GM12874 (cell line): ENCODE measurements around the gene NAPB.

Experiments
- TF ChIP-seq, protein P1 (sequence below): IDR thresholded peaks from 2 replicates; pipeline ENCODE4 v1.5.1; 2011; ENCODE audit warnings: low read depth, mild to moderate bottlenecking, control low read depth, low read length, moderate library complexity; ENCODE audit not compliant: insufficient read depth

NAPB gene

DNA sequence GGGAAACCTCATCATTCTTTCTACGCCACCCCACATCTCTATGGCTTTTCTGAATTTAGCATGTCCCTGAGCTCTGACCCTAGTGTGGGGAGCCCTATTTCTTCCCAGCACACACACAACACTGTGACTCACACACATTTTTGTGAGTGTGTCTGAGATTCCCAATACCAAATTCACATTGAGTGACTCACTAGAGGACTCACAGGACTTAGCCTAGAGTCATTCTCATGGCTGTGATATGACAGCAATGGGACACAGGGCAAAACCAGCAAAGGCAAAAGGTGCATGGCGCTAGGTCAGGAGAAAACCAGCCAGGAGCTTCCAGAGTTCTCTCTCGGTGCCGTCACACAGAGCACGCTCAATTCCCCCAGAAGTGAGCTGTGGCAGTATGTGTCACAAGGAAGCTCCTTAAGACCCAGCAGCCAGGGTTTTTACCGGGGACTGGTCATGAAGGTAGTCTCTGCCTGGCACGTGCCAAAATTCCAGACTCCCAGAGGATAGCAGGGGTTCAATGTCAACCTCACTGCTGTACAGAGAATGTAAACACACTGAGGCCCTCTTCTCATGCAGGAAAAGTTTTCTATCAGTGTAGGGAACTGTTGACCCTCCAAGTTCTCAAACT lies 24.4 kb upstream of the NAPB start:
- TF ChIP-seq, protein P1, sequence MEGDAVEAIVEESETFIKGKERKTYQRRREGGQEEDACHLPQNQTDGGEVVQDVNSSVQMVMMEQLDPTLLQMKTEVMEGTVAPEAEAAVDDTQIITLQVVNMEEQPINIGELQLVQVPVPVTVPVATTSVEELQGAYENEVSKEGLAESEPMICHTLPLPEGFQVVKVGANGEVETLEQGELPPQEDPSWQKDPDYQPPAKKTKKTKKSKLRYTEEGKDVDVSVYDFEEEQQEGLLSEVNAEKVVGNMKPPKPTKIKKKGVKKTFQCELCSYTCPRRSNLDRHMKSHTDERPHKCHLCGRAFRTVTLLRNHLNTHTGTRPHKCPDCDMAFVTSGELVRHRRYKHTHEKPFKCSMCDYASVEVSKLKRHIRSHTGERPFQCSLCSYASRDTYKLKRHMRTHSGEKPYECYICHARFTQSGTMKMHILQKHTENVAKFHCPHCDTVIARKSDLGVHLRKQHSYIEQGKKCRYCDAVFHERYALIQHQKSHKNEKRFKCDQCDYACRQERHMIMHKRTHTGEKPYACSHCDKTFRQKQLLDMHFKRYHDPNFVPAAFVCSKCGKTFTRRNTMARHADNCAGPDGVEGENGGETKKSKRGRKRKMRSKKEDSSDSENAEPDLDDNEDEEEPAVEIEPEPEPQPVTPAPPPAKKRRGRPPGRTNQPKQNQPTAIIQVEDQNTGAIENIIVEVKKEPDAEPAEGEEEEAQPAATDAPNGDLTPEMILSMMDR = no peak

DNA sequence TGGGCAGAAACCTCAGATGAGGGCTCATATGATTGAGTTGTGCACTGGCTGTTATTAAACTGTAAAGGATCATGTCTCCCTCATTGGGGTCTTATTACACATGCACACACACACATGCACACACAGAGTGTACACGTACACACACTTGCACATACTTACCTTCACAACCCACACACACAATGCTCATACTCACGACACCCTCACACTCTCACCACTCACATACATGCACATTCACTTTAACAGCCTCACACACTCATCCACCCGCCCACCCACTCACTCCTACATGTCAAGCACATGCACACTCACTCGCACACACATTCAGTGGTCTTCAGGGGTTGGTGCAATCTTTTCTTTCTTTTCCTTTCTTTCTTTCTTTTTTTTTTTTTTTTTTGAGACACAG lies 23.6 kb upstream of the NAPB start:
- TF ChIP-seq, protein P1 = no peak

DNA sequence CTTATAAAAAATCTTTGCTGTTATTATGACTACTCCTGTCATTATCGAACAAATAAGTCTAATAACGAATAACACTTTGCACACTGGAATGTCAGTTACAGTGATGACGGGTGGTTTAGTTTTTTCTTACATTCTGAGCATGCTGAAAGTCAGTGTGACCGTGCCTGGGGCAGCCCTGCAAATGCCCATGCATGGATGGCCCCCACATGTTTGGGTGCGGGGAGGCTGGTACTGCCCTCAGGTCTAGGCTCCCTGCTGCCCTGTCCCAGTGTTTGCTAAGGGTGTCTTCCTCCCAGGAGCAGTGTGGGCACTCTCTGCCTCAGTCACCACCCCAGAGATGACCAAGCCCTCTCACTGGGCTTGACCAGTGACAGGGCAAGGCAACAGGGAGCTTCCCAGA lies 21.1 kb upstream of the NAPB start:
- TF ChIP-seq, protein P1 = no peak

DNA sequence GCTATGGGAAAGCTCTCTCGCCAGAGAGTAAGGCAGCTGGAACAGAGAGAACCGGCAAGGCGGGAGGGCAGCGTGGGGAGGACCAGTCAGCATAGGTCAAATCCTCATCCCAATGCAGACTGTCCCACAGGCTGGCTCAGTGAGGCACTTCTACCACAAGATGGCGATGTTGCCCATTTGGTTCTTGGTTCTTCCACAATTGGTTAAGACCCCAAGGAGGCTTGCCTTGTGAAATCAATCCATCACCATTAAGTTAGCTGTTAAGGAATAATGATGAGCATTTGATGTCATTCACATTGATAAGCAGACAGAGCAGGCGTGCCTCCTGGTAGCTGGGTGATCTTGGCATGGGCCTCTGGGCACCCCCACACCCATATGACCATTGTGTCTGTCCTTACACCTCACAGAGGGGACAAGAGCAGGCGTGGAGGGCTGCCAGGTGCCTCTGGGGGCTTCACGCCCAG lies 20.6 kb upstream of the NAPB start:
- TF ChIP-seq, protein P1 = peak; percentile 89

DNA sequence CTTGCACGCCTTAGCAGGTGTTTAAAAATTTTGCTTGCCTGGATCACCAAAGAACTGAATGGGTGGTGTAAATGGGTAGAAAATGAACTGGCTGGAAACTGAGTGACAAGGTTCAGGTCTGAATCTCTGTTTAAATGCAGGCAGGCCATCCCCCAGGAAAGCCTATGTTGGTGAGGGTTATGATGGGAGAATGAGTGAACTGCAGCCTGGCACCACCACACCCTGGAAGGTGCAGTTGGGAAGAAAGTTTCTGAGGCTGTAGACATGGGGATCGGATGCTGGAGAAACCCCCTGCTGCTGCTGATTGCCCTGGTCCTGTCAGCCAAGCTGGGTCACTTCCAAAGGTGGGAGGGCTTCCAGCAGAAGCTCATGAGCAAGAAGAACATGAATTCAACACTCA lies 18.7 kb upstream of the NAPB start:
- TF ChIP-seq, protein P1 = no peak

DNA sequence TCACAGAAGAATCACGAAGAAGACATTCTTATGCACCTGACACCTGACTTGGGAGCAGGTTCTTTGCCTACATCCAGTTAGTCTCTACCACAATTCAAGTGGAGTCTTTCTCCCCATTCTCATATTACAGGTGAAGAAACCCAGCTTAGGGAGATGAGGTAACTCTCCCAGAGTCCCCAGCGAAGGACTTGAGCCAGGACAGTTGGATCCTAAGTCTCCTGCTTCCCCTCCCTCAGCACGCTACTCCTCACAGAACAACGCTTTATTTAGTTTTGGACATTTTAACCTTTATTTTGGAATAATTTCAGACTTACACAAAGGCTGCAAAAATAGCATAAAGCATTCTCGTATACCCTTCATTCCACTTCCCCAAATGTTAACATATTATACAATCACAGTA lies 17.4 kb upstream of the NAPB start:
- TF ChIP-seq, protein P1 = no peak

DNA sequence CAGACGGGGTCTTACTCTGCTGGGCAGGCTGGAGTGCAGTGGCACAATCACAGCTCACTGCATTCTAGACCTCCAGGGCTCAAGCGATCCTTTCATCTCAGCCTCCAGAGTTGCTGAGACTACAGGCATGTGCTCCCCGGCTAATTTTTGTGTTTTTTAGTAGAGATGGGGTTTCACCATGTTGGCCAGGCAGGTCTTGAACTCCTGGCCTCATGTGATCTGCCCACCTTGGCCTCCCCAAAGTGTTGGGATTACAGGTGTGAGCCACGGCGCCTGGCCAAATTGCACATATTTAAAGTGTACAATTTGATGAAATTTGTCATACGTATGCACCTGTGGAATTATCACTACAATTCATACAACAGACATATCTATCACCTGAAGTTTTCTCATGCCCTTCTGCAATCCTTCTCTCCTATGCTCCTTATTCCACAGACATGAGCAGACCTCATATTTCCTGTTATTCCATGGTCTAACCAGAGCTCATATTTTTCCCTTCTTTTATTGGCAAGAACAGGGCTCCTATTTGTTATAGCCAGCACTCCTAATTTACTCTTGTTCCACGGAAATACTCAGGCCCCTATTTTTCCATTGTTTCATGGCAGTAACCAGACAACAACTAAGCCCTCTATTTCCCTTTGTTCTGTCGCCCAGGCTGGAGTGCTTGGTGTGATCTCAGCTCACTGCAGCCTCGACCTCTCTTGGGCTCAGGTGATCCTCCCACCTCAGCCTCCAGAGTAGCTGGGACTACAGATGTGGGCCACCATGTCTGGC lies 16.0 kb upstream of the NAPB start:
- TF ChIP-seq, protein P1 = no peak
